Activated B cell treated with CpG ODN at 0.5 μM for 24 hours (primary cell): ENCODE results near the gene KIF2C. TPM values are rescaled to one million over a fixed set of nuclear protein-coding genes. Genes with fewer than 3 reads are reported as not detected.
"Not testable (repeated sequence)": the region's sequence is repeated elsewhere in the genome, so short reads cannot be mapped to it uniquely, and the experiment has no call there.

Source experiments
- ATAC-seq: fragments of 200-7000 bp; cut with Tn5 transposase; one replicate; pipeline ENCODE4 v1.10.0; 2021; ENCODE audit warnings: low read depth, mild to moderate bottlenecking, moderate library complexity
- CTCF ChIA-PET: fragments of 350-600 bp; sonication (Branson Sonifier 250); formaldehyde crosslinking; loops from one replicate; lab custom pipeline; 2021; ENCODE audit warnings: antibody characterized with exemption; lab: Charles Lee
- POLR2A ChIA-PET: fragments of 350-600 bp; sonication (Branson Sonifier 250); formaldehyde crosslinking; loops from one replicate; lab custom pipeline; 2021; ENCODE audit warnings: antibody characterized with exemption; lab: Charles Lee
- DNase-seq: peaks from one replicate; pipeline ENCODE4 v3.0.0; 2022
- H3K27ac Mint-ChIP-seq: one replicate; pipeline ENCODE4 v1.8.0; 2020; ENCODE audit warnings: mixed read lengths
- H3K27me3 Mint-ChIP-seq: one replicate; pipeline ENCODE4 v1.8.0; 2021; ENCODE audit warnings: mixed read lengths
- H3K36me3 Mint-ChIP-seq: one replicate; pipeline ENCODE4 v1.8.0; 2021; ENCODE audit warnings: low read depth, mixed read lengths
- H3K4me1 Mint-ChIP-seq: one replicate; pipeline ENCODE4 v1.8.0; 2021; ENCODE audit warnings: mixed read lengths
- H3K4me3 Mint-ChIP-seq: one replicate; pipeline ENCODE4 v1.8.0; 2020; ENCODE audit warnings: mild to moderate bottlenecking, mixed read lengths
- H3K9me3 Mint-ChIP-seq: one replicate; pipeline ENCODE4 v1.8.0; 2020; ENCODE audit warnings: mixed read lengths
- CTCF ChIP-seq: fragments of 200-600 bp; IDR thresholded peaks from one replicate; pipeline ENCODE4 v1.8.0; 2022; ENCODE audit warnings: antibody characterized with exemption, mild to moderate bottlenecking
- intact Hi-C: fragments of 100-400 bp; cut with micrococcal nuclease; formaldehyde crosslinking; loops from one replicate; pipeline ENCODE4 v1.15.1; 2024
- total RNA-seq: library from RNA; stranded (reverse); gene quantifications from 2 replicates; pipeline ENCODE4 v1.2.3, GENCODE V29; 2022

Gene KIF2C
- total RNA-seq, 1 donor from 2014 or later = 1.00 TPM

GRCh38 chr1:44695671-44696070 lies 44.0 kb upstream of the KIF2C start:
- Mint-ChIP-seq H3K27me3 (no peaks in the 10 kb centered on the region), H3K4me3 (no peak overlapping the region), H3K9me3 (no peaks in the 10 kb centered on the region), H3K27ac (no peak overlapping the region), H3K4me1 (peaks cover 52% of the 10 kb centered on the region), H3K36me3 (no peaks in the 10 kb centered on the region)
- ATAC-seq (no peak), DNase-seq (no peak)
- intact Hi-C loops = no loop called here
- CTCF ChIA-PET = interaction anchor here (0.9 to 2.7 kb wide), 3 partner anchors 8 to 43 kb away, joined by 3 to 11 read pairs (median 11); partner anchors contain the start of genes ARMH1 and TMEM53
- POLR2A ChIA-PET = interaction anchor here (0.7 to 4.4 kb wide), 7 partner anchors 7 to 79 kb away, joined by 3 to 101 read pairs (median 7); partner anchors contain the start of genes ARMH1, RNU5D-1, RPS8 and TMEM53
- no peak for TF ChIP-seq CTCF

GRCh38 chr1:44696101-44696500 lies 43.5 kb upstream of the KIF2C start:
- Mint-ChIP-seq H3K36me3 (no peaks in the 10 kb centered on the region), H3K4me3 (no peak overlapping the region), H3K4me1 (peaks cover 52% of the 10 kb centered on the region), H3K27ac (no peak overlapping the region), H3K9me3 (no peaks in the 10 kb centered on the region), H3K27me3 (no peaks in the 10 kb centered on the region)
- DNase-seq (no peak), ATAC-seq (no peak)
- ChIA-PET POLR2A (interaction anchor here (0.8 to 4.4 kb wide), 11 partner anchors 10 to 104 kb away, joined by 3 to 101 read pairs (median 5); partner anchors contain the start of genes ARMH1, PLK3, RNU5D-1 and RPS8), CTCF (interaction anchor here (0.9 to 2.7 kb wide), 4 partner anchors 9 to 44 kb away, joined by 3 to 11 read pairs (median 8); partner anchors contain the start of genes ARMH1 and TMEM53)
- TF ChIP-seq CTCF = no peak
- intact Hi-C loops = no loop called here

- POLR2A ChIA-PET = interaction anchor here (0.5 to 4.4 kb wide), 13 partner anchors 9 to 992 kb away, joined by 3 to 101 read pairs (median 5); partner anchors contain the start of genes ARMH1, PLK3, RNU5D-1 and RPS8
- ATAC-seq (peak; percentile 70), DNase-seq (peak; percentile 30)
- Mint-ChIP-seq H3K27ac (peak overlapping the region; percentile 84), H3K4me1 (peaks cover 52% of the 10 kb centered on the region), H3K4me3 (peak overlapping the region; percentile 55), H3K36me3 (no peaks in the 10 kb centered on the region), H3K9me3 (no peaks in the 10 kb centered on the region), H3K27me3 (no peaks in the 10 kb centered on the region)
- intact Hi-C loops = no loop called here
- TF ChIP-seq CTCF = no peak
- CTCF ChIA-PET = interaction anchor here (0.7 to 2.7 kb wide), 5 partner anchors 9 to 45 kb away, joined by 3 to 11 read pairs (median 6); partner anchors contain the start of genes ARMH1 and TMEM53
Observed at GRCh38 chr1:44696789-44697345, 42.8 kb upstream of the KIF2C start.

GRCh38 chr1:44698138-44698537 lies 41.5 kb upstream of the KIF2C start:
- H3K36me3 Mint-ChIP-seq = no peaks in the 10 kb centered on the region
- CTCF ChIA-PET = interaction anchor here (1.4 kb wide), 1 partner anchor 15 kb away, joined by 3 read pairs; no protein-coding TSS in a partner anchor
- no peak for TF ChIP-seq CTCF
- H3K9me3 Mint-ChIP-seq = no peaks in the 10 kb centered on the region
- ATAC-seq (peak; percentile 73), DNase-seq (no peak)
- H3K27me3 Mint-ChIP-seq = no peaks in the 10 kb centered on the region
- peak overlapping the region; percentile 84 for H3K27ac Mint-ChIP-seq
- H3K4me3 Mint-ChIP-seq = peak overlapping the region; percentile 69
- POLR2A ChIA-PET = interaction anchor here (0.6 to 4.4 kb wide), 14 partner anchors 14 to 1011 kb away, joined by 3 to 101 read pairs (median 4); partner anchors contain the start of genes ARMH1, BTBD19, PRDX1 and RNU5D-1
- intact Hi-C loops = loop anchor here (1.0 to 2.0 kb wide), 2 partner anchors 15 to 24 kb away; partner anchors contain the start of genes ARMH1 and TMEM53
- H3K4me1 Mint-ChIP-seq = peaks cover 52% of the 10 kb centered on the region

GRCh38 chr1:44699375-44699774 lies 40.3 kb upstream of the KIF2C start:
- H3K4me1 Mint-ChIP-seq = peaks cover 43% of the 10 kb centered on the region
- DNase-seq, H3K27me3 Mint-ChIP-seq, H3K4me3 Mint-ChIP-seq, ATAC-seq, H3K36me3 Mint-ChIP-seq, CTCF ChIA-PET, H3K9me3 Mint-ChIP-seq, H3K27ac Mint-ChIP-seq: not testable (repeated sequence)
- POLR2A ChIA-PET = interaction anchor here (0.8 to 2.2 kb wide), 5 partner anchors 13 to 109 kb away, joined by 4 to 10 read pairs (median 6); partner anchors contain the start of gene RNU5D-1
- intact Hi-C loops = loop anchor here (2.0 kb wide), 1 partner anchor 13 kb away; no protein-coding TSS in a partner anchor
